Common myeloid progenitor, CD34-positive (primary cell): ENCODE results near the gene IL3.

Experiments
- CTCF ChIA-PET: fragments of 350-600 bp; sonication (Branson Sonifier 250); formaldehyde crosslinking; loops from one replicate; lab custom pipeline; 2021; ENCODE audit warnings: antibody characterized with exemption; lab: Charles Lee
- POLR2A ChIA-PET: fragments of 350-600 bp; sonication (Branson Sonifier 250); formaldehyde crosslinking; loops from one replicate; lab custom pipeline; 2021; ENCODE audit warnings: antibody characterized with exemption; lab: Charles Lee
- DNase-seq, 3 donors: peaks; one replicate each; pipeline versions ENCODE4 v3.0.0 to v3.0.0-alpha.2; 2013
- H3K27ac ChIP-seq, 2 experiments: 1 replicate in 1 of 2; 2 replicates in 1 of 2; pipeline ENCODE4 v1.7.0; 2013; ENCODE audit warnings: inconsistent platforms in 2 of 2, low read length in 2 of 2, mild to moderate bottlenecking in 2 of 2, low read depth in 1 of 2, moderate library complexity in 1 of 2; ENCODE audit not compliant: severe bottlenecking in 2 of 2, insufficient read depth in 1 of 2, poor library complexity in 1 of 2
- H3K27me3 ChIP-seq, 5 experiments: replicated peaks in 2 of 5; 1 replicate in 3 of 5; 2 replicates in 2 of 5; pipeline versions ENCODE4 v1.6.1 to v1.7.0; 2013; ENCODE audit warnings: low read length in 4 of 5, mild to moderate bottlenecking in 2 of 5, moderate library complexity in 2 of 5, inconsistent platforms in 1 of 5; ENCODE audit not compliant: insufficient read depth in 5 of 5, control insufficient read depth in 4 of 5
- H3K36me3 ChIP-seq, 4 experiments: 1 replicate in 2 of 4; 2 replicates in 2 of 4; pipeline versions ENCODE4 v1.6.1 to v1.7.0; 2013; ENCODE audit warnings: low read length in 3 of 4, control low read depth in 1 of 4, mild to moderate bottlenecking in 1 of 4; ENCODE audit not compliant: control insufficient read depth in 4 of 4, insufficient read depth in 4 of 4
- H3K4me1 ChIP-seq, 4 experiments: 1 replicate in 3 of 4; 2 replicates in 1 of 4; pipeline versions ENCODE4 v1.6.1 to v1.7.1; 2013; ENCODE audit warnings: low read length in 3 of 4, mild to moderate bottlenecking in 3 of 4, control low read depth in 1 of 4, inconsistent platforms in 1 of 4, moderate library complexity in 1 of 4; ENCODE audit not compliant: control insufficient read depth in 4 of 4, insufficient read depth in 4 of 4; ENCODE audit errors: control extremely low read depth in 1 of 4
- H3K4me3 ChIP-seq, 7 experiments: 1 replicate in 4 of 7; 2 replicates in 3 of 7; pipeline versions ENCODE4 v1.5.1 to v1.7.0; 2013; ENCODE audit warnings: mild to moderate bottlenecking in 7 of 7, low read length in 6 of 7, moderate library complexity in 6 of 7, inconsistent platforms in 2 of 7, low read depth in 2 of 7, control low read depth in 1 of 7; ENCODE audit not compliant: insufficient read depth in 4 of 7, control insufficient read depth in 1 of 7; ENCODE audit errors: extremely low read depth in 1 of 7
- H3K9me3 ChIP-seq, 5 experiments: 1 replicate in 4 of 5; 2 replicates in 1 of 5; pipeline versions ENCODE4 v1.6.1 to v1.7.1; 2013; ENCODE audit warnings: low read length in 4 of 5, mild to moderate bottlenecking in 2 of 5, inconsistent platforms in 1 of 5, low read depth in 1 of 5, moderate library complexity in 1 of 5; ENCODE audit not compliant: control insufficient read depth in 4 of 5, insufficient read depth in 2 of 5; ENCODE audit errors: control extremely low read depth in 1 of 5
- WGBS: methylation state at CpG from one replicate; pipeline ENCODE4 v1.1.5; 2013; ENCODE audit not compliant: insufficient coverage; 5-methylcytosine and 5-hydroxymethylcytosine counted together

Gene IL3

GRCh38 chr5:132063090-132063911 is 2.8 kb downstream of the IL3 start:
- no peaks in the 10 kb centered on the region for H3K36me3 ChIP-seq
- H3K27me3 ChIP-seq, result peaks cover 0 to 3% (median 0%) of the 10 kb centered on the region in 5 experiments
- H3K4me1 ChIP-seq, result peaks cover 0 to 5% (median 1%) of the 10 kb centered on the region in 4 experiments
- no peak overlapping the region for H3K4me3 ChIP-seq
- POLR2A ChIA-PET, result interaction anchor here (0.8 kb wide), 1 partner anchor 264 kb away, joined by 4 read pairs; no protein-coding TSS in a partner anchor
- H3K27ac ChIP-seq, result no peak overlapping the region
- CTCF ChIA-PET, result interaction anchor here (0.6 to 5.6 kb wide), 30 partner anchors 8 to 640 kb away, joined by 3 to 49 read pairs (median 5); partner anchors contain the start of gene ACSL6
- 48% methylated on average over 9 of the region's 9 CpGs for WGBS
- no peaks in the 10 kb centered on the region for H3K9me3 ChIP-seq
- peak; percentile 58 to 74 (median 71) for DNase-seq

- POLR2A ChIA-PET, result no interaction called here
- Histone ChIP-seq H3K36me3 (no peaks in the 10 kb centered on the region), H3K4me1 (peaks cover 0 to 7% (median 1%) of the 10 kb centered on the region in 4 experiments), H3K27me3 (peaks cover 0 to 3% (median 0%) of the 10 kb centered on the region in 5 experiments), H3K9me3 (no peaks in the 10 kb centered on the region), H3K4me3 (no peak overlapping the region), H3K27ac (no peak overlapping the region)
- 100% methylated on average over 2 of the region's 5 CpGs for WGBS
- CTCF ChIA-PET, result interaction anchor here (0.6 to 5.6 kb wide), 27 partner anchors 7 to 535 kb away, joined by 3 to 49 read pairs (median 5); partner anchors contain the start of genes ACSL6 and CSF2
- DNase-seq, result no peak
Measured at GRCh38 chr5:132064140-132064539, 3.7 kb downstream of the IL3 start.

- H3K36me3 ChIP-seq, result no peaks in the 10 kb centered on the region
Measured at GRCh38 chr5:132064738-132065331, 4.4 kb downstream of the IL3 start.

GRCh38 chr5:132065351-132065937 is 5.0 kb downstream of the IL3 start:
- H3K9me3 ChIP-seq, result no peaks in the 10 kb centered on the region
- H3K36me3 ChIP-seq, result no peaks in the 10 kb centered on the region
- no CpG with 5 or more reads among the region's 4 CpGs for WGBS
- no peak overlapping the region for H3K27ac ChIP-seq
- peak; percentile 64 to 73 (median 67) for DNase-seq
- H3K4me3 ChIP-seq, result no peak overlapping the region
- POLR2A ChIA-PET, result no interaction called here
- H3K27me3 ChIP-seq, result peaks cover 0 to 3% (median 0%) of the 10 kb centered on the region in 5 experiments
- CTCF ChIA-PET, result interaction anchor here (0.5 to 5.6 kb wide), 27 partner anchors 9 to 480 kb away, joined by 3 to 49 read pairs (median 5); partner anchors contain the start of gene CSF2
- peaks cover 0 to 15% (median 8%) of the 10 kb centered on the region in 4 experiments for H3K4me1 ChIP-seq

More at GRCh38 chr5:132064738-132065331, 4.4 kb downstream of the IL3 start:
- ChIA-PET POLR2A (no interaction called here), CTCF (interaction anchor here (0.5 to 5.6 kb wide), 24 partner anchors 9 to 479 kb away, joined by 3 to 49 read pairs (median 4); partner anchors contain the start of gene CSF2)
- peak; percentile 70 to 81 (median 73) for DNase-seq
- Histone ChIP-seq H3K27ac (no peak overlapping the region), H3K4me1 (peaks cover 0 to 11% (median 2%) of the 10 kb centered on the region in 4 experiments), H3K27me3 (peaks cover 0 to 3% (median 0%) of the 10 kb centered on the region in 5 experiments), H3K4me3 (no peak overlapping the region), H3K9me3 (no peaks in the 10 kb centered on the region)
- 75% methylated on average over 11 of the region's 11 CpGs for WGBS

GRCh38 chr5:132065951-132066701 is 5.7 kb downstream of the IL3 start:
- no peaks in the 10 kb centered on the region for H3K36me3 ChIP-seq
- peaks cover 0 to 18% (median 14%) of the 10 kb centered on the region in 4 experiments for H3K4me1 ChIP-seq
- H3K27ac ChIP-seq, result no peak overlapping the region
- no peak for DNase-seq
- WGBS, result 98% methylated on average over 12 of the region's 13 CpGs
- ChIA-PET POLR2A (no interaction called here), CTCF (interaction anchor here (0.6 to 5.6 kb wide), 21 partner anchors 11 to 172 kb away, joined by 3 to 49 read pairs (median 4); no protein-coding TSS in a partner anchor)
- H3K4me3 ChIP-seq, result no peak overlapping the region
- no peaks in the 10 kb centered on the region for H3K9me3 ChIP-seq
- peaks cover 0 to 3% (median 0%) of the 10 kb centered on the region in 5 experiments for H3K27me3 ChIP-seq

GRCh38 chr5:132066871-132067270 is 6.4 kb downstream of the IL3 start:
- ChIA-PET POLR2A (interaction anchor here (0.7 kb wide), 1 partner anchor 16 kb away, joined by 3 read pairs; no protein-coding TSS in a partner anchor), CTCF (interaction anchor here (0.6 to 5.6 kb wide), 14 partner anchors 14 to 171 kb away, joined by 3 to 49 read pairs (median 4); no protein-coding TSS in a partner anchor)
- Histone ChIP-seq H3K27me3 (peaks cover 0 to 3% (median 0%) of the 10 kb centered on the region in 5 experiments), H3K4me1 (peaks cover 0 to 20% (median 16%) of the 10 kb centered on the region in 4 experiments), H3K27ac (no peak overlapping the region), H3K9me3 (no peaks in the 10 kb centered on the region), H3K36me3 (no peaks in the 10 kb centered on the region), H3K4me3 (no peak overlapping the region)
- DNase-seq, result no peak
- 90% methylated on average over 4 of the region's 4 CpGs for WGBS
